ENCODE data around the gene TBC1D1. TPM values are rescaled to one million over a fixed set of nuclear protein-coding genes. Genes with fewer than 3 reads are reported as not detected.

Gene TBC1D1
- total and polyA plus RNA-seq, 2 experiments from 2014 or later: 53.9 to 151 TPM

DNA sequence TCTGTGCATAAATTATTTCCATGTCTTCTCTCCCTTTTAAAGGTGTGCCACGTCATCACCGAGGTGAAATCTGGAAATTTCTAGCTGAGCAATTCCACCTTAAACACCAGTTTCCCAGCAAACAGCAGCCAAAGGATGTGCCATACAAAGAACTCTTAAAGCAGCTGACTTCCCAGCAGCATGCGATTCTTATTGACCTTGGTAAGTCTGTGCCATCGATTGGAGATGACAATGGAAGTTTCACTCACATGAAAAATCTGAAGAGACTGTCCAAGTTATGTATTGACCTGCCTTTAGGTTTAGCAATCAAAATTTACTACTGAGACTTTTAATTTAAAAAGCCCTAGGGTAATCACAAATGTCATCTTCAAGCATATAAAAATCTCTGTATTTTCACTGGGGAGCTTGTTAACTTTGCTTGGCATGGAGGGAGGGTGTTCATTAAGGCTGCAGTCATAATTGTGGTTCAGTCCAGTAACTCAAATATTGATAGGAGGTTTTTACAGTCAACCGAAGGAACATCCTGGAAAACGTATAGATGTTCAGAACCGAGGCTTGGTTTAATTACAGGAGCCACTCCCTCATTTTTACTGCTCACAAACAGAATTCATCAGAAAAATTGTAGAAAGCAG lies 212.2 kb downstream of the TBC1D1 start:
- no peak for ATAC-seq
- H3K79me2 ChIP-seq (replicated peaks; ENCODE audit: insufficient read depth): no peaks in the 10 kb centered on the region
- H3K36me3 ChIP-seq (ENCODE audit: insufficient read depth): peaks cover 17% of the 10 kb centered on the region
- Mint-ChIP-seq H3K36me3 (ENCODE audit: low read depth) (peaks cover 26% of the 10 kb centered on the region), H3K4me1 (peaks cover 9% of the 10 kb centered on the region; the same call in 2 of the 3 replicates), H3K4me3 (no peak overlapping the region), H3K27ac (no peak overlapping the region), H3K9me3 (no peaks in the 10 kb centered on the region), H3K27me3 (ENCODE audit: insufficient read depth, low read depth, poor library complexity) (no peaks in the 10 kb centered on the region)
- H3K9me2 ChIP-seq (ENCODE audit: insufficient read depth): no peaks in the 10 kb centered on the region
- no peak overlapping the region for H3K4me2 ChIP-seq
- DNase-seq (ENCODE audit: low spot score): no peak
- no peak overlapping the region for H3K27ac ChIP-seq (ENCODE audit: low read depth)
- no peaks in the 10 kb centered on the region for H3K27me3 ChIP-seq (ENCODE audit: insufficient read depth)
- TF ChIP-seq, protein P1, sequence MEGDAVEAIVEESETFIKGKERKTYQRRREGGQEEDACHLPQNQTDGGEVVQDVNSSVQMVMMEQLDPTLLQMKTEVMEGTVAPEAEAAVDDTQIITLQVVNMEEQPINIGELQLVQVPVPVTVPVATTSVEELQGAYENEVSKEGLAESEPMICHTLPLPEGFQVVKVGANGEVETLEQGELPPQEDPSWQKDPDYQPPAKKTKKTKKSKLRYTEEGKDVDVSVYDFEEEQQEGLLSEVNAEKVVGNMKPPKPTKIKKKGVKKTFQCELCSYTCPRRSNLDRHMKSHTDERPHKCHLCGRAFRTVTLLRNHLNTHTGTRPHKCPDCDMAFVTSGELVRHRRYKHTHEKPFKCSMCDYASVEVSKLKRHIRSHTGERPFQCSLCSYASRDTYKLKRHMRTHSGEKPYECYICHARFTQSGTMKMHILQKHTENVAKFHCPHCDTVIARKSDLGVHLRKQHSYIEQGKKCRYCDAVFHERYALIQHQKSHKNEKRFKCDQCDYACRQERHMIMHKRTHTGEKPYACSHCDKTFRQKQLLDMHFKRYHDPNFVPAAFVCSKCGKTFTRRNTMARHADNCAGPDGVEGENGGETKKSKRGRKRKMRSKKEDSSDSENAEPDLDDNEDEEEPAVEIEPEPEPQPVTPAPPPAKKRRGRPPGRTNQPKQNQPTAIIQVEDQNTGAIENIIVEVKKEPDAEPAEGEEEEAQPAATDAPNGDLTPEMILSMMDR (conservative IDR thresholded peaks at IDR 0.05; ENCODE audit: low read depth in 2 of 2): no peak
- no peak for TF ChIP-seq ZNF331 (CRISPR knock-in tag; IDR thresholded peaks at IDR 0.05; ENCODE audit: low read depth)
- TF ChIP-seq, protein P2, sequence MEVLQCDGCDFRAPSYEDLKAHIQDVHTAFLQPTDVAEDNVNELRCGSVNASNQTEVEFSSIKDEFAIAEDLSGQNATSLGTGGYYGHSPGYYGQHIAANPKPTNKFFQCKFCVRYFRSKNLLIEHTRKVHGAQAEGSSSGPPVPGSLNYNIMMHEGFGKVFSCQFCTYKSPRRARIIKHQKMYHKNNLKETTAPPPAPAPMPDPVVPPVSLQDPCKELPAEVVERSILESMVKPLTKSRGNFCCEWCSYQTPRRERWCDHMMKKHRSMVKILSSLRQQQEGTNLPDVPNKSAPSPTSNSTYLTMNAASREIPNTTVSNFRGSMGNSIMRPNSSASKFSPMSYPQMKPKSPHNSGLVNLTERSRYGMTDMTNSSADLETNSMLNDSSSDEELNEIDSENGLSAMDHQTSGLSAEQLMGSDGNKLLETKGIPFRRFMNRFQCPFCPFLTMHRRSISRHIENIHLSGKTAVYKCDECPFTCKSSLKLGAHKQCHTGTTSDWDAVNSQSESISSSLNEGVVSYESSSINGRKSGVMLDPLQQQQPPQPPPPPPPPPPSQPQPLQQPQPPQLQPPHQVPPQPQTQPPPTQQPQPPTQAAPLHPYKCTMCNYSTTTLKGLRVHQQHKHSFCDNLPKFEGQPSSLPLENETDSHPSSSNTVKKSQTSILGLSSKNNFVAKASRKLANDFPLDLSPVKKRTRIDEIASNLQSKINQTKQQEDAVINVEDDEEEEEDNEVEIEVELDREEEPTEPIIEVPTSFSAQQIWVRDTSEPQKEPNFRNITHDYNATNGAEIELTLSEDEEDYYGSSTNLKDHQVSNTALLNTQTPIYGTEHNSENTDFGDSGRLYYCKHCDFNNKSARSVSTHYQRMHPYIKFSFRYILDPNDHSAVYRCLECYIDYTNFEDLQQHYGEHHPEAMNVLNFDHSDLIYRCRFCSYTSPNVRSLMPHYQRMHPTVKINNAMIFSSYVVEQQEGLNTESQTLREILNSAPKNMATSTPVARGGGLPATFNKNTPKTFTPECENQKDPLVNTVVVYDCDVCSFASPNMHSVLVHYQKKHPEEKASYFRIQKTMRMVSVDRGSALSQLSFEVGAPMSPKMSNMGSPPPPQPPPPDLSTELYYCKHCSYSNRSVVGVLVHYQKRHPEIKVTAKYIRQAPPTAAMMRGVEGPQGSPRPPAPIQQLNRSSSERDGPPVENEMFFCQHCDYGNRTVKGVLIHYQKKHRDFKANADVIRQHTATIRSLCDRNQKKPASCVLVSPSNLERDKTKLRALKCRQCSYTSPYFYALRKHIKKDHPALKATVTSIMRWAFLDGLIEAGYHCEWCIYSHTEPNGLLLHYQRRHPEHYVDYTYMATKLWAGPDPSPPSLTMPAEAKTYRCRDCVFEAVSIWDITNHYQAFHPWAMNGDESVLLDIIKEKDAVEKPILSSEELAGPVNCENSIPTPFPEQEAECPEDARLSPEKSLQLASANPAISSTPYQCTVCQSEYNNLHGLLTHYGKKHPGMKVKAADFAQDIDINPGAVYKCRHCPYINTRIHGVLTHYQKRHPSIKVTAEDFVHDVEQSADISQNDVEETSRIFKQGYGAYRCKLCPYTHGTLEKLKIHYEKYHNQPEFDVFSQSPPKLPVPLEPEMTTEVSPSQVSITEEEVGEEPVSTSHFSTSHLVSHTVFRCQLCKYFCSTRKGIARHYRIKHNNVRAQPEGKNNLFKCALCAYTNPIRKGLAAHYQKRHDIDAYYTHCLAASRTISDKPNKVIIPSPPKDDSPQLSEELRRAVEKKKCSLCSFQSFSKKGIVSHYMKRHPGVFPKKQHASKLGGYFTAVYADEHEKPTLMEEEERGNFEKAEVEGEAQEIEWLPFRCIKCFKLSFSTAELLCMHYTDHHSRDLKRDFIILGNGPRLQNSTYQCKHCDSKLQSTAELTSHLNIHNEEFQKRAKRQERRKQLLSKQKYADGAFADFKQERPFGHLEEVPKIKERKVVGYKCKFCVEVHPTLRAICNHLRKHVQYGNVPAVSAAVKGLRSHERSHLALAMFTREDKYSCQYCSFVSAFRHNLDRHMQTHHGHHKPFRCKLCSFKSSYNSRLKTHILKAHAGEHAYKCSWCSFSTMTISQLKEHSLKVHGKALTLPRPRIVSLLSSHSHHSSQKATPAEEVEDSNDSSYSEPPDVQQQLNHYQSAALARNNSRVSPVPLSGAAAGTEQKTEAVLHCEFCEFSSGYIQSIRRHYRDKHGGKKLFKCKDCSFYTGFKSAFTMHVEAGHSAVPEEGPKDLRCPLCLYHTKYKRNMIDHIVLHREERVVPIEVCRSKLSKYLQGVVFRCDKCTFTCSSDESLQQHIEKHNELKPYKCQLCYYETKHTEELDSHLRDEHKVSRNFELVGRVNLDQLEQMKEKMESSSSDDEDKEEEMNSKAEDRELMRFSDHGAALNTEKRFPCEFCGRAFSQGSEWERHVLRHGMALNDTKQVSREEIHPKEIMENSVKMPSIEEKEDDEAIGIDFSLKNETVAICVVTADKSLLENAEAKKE (CRISPR knock-in tag; IDR thresholded peaks at IDR 0.05): no peak
- TF ChIP-seq JUNB (IDR thresholded peaks at IDR 0.05; ENCODE audit: unreplicated experiment): no peak
- no peak for TF ChIP-seq STAT1 (IDR thresholded peaks at IDR 0.05; ENCODE audit: unreplicated experiment)
- TF ChIP-seq, protein P3, sequence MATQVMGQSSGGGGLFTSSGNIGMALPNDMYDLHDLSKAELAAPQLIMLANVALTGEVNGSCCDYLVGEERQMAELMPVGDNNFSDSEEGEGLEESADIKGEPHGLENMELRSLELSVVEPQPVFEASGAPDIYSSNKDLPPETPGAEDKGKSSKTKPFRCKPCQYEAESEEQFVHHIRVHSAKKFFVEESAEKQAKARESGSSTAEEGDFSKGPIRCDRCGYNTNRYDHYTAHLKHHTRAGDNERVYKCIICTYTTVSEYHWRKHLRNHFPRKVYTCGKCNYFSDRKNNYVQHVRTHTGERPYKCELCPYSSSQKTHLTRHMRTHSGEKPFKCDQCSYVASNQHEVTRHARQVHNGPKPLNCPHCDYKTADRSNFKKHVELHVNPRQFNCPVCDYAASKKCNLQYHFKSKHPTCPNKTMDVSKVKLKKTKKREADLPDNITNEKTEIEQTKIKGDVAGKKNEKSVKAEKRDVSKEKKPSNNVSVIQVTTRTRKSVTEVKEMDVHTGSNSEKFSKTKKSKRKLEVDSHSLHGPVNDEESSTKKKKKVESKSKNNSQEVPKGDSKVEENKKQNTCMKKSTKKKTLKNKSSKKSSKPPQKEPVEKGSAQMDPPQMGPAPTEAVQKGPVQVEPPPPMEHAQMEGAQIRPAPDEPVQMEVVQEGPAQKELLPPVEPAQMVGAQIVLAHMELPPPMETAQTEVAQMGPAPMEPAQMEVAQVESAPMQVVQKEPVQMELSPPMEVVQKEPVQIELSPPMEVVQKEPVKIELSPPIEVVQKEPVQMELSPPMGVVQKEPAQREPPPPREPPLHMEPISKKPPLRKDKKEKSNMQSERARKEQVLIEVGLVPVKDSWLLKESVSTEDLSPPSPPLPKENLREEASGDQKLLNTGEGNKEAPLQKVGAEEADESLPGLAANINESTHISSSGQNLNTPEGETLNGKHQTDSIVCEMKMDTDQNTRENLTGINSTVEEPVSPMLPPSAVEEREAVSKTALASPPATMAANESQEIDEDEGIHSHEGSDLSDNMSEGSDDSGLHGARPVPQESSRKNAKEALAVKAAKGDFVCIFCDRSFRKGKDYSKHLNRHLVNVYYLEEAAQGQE (IDR thresholded peaks at IDR 0.05; ENCODE audit: unreplicated experiment): no peak
- no peak for TF ChIP-seq POLR2AphosphoS5 (IDR thresholded peaks at IDR 0.05; ENCODE audit: low read depth)
- TF ChIP-seq, protein P4, sequence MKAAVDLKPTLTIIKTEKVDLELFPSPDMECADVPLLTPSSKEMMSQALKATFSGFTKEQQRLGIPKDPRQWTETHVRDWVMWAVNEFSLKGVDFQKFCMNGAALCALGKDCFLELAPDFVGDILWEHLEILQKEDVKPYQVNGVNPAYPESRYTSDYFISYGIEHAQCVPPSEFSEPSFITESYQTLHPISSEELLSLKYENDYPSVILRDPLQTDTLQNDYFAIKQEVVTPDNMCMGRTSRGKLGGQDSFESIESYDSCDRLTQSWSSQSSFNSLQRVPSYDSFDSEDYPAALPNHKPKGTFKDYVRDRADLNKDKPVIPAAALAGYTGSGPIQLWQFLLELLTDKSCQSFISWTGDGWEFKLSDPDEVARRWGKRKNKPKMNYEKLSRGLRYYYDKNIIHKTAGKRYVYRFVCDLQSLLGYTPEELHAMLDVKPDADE (IDR thresholded peaks at IDR 0.05): no peak
- TF ChIP-seq CREB1 (CRISPR knock-in tag; IDR thresholded peaks at IDR 0.05; ENCODE audit: low read depth): no peak
- TF ChIP-seq NANOG (IDR thresholded peaks at IDR 0.05; ENCODE audit: borderline replicate concordance): no peak
- TF ChIP-seq ZNF114 (CRISPR knock-in tag; IDR thresholded peaks at IDR 0.05): no peak
- TF ChIP-seq EZH2 (IDR thresholded peaks at IDR 0.05; ENCODE audit: low read depth, unreplicated experiment): no peak
- TF ChIP-seq EZH2phosphoT487 (IDR thresholded peaks at IDR 0.05; ENCODE audit: unreplicated experiment): no peak
- no peaks in the 10 kb centered on the region for H3F3A ChIP-seq (replicated peaks; ENCODE audit: low read depth)
- no peaks in the 10 kb centered on the region for H3K4me1 ChIP-seq (ENCODE audit: insufficient read depth)
- H3K4me3 ChIP-seq: no peak overlapping the region
- no peak overlapping the region for H2AFZ ChIP-seq
- H4K20me1 ChIP-seq (replicated peaks; ENCODE audit: insufficient read depth): peaks cover 4% of the 10 kb centered on the region; the same call in 1 of the 2 replicates

All from GM23338 (cell line).